Sigmoid colon (tissue), 4 donors: ENCODE results near the gene ZBTB38.

Experiments used
- CTCF ChIP-seq, 4 experiments: fragments of 450-650 bp in 3 of 4; fragments of 200-600 bp in 1 of 4; IDR thresholded peaks; one replicate each; pipeline ENCODE4 v1.5.1; 2016 to 2019; ENCODE audit warnings: antibody characterized with exemption in 4 of 4, mild to moderate bottlenecking in 3 of 4, moderate library complexity in 2 of 4
- EP300 ChIP-seq, 4 donors: sonication (generic); formaldehyde crosslinking; IDR thresholded peaks; one replicate each; pipeline ENCODE4 v1.6.1; 2017; ENCODE audit warnings: antibody characterized with exemption in 4 of 4
- POLR2A ChIP-seq, 2 donors: fragments of 450-650 bp; IDR thresholded peaks; one replicate each; pipeline ENCODE4 v1.6.1; 2016; ENCODE audit warnings: antibody characterized with exemption in 2 of 2, mild to moderate bottlenecking in 2 of 2, moderate library complexity in 2 of 2
- POLR2AphosphoS5 ChIP-seq, 4 donors: sonication (generic); formaldehyde crosslinking; IDR thresholded peaks; one replicate each; pipeline ENCODE4 v1.6.1; 2017; ENCODE audit warnings: antibody characterized with exemption in 4 of 4

- no peak for TF ChIP-seq CTCF (IDR thresholded peaks at IDR 0.05)
- TF ChIP-seq POLR2AphosphoS5 (IDR thresholded peaks at IDR 0.05) = peak in 1 of 4 donors; percentile 26
- no peak for TF ChIP-seq POLR2A (IDR thresholded peaks at IDR 0.05)
- TF ChIP-seq EP300 (IDR thresholded peaks at IDR 0.05) = peak in 1 of 4 donors; percentile 3
These were observed 856 bp downstream of the ZBTB38 start for GRCh38 chr3:141368925-141369794.
